Stimulated activated CD8-positive, alpha-beta memory T cell treated with anti-CD3 and anti-CD28 coated beads, Interleukin-4, amount 100 ng/mL, for 24 hours (primary cell): Measurements from ENCODE around the gene DELE1.
"Not testable (repeated sequence)": the region's sequence is repeated elsewhere in the genome, so short reads cannot be mapped to it uniquely, and the experiment has no call there.

Experiments
- DNase-seq: peaks from one replicate; pipeline ENCODE4 v3.0.0-alpha.2; 2020; ENCODE audit warnings: low read depth

The DELE1 gene

GRCh38 chr5:141889282-141889871 is 34.3 kb upstream of the DELE1 start:
- DNase-seq, result no peak

GRCh38 chr5:141890429-141890828 is 33.2 kb upstream of the DELE1 start:
- not testable (repeated sequence) for DNase-seq

GRCh38 chr5:141897425-141897824 is 26.2 kb upstream of the DELE1 start:
- no peak for DNase-seq

- DNase-seq, result no peak
These were observed 25.1 kb upstream of the DELE1 start for GRCh38 chr5:141898448-141899049.

- no peak for DNase-seq
These were observed 21.5 kb upstream of the DELE1 start for GRCh38 chr5:141902015-141902814.

GRCh38 chr5:141903261-141903660 is 20.4 kb upstream of the DELE1 start:
- DNase-seq, result no peak

GRCh38 chr5:141904551-141904950 is 19.1 kb upstream of the DELE1 start:
- no peak for DNase-seq

- no peak for DNase-seq
These were observed 17.2 kb upstream of the DELE1 start for GRCh38 chr5:141906517-141906916.

GRCh38 chr5:141906972-141907371 is 16.7 kb upstream of the DELE1 start:
- DNase-seq, result no peak

GRCh38 chr5:141908796-141909195 is 14.9 kb upstream of the DELE1 start:
- no peak for DNase-seq

- DNase-seq, result no peak
These were observed 14.5 kb upstream of the DELE1 start for GRCh38 chr5:141909212-141909611.

- no peak for DNase-seq
These were observed 13.4 kb upstream of the DELE1 start for GRCh38 chr5:141910271-141910673.

- DNase-seq, result no peak
These were observed 10.0 kb upstream of the DELE1 start for GRCh38 chr5:141913560-141914198.

GRCh38 chr5:141914199-141914743 is 9.4 kb upstream of the DELE1 start:
- DNase-seq, result no peak

GRCh38 chr5:141914797-141915196 is 8.9 kb upstream of the DELE1 start:
- no peak for DNase-seq

- no peak for DNase-seq
These were observed 7.8 kb upstream of the DELE1 start for GRCh38 chr5:141915881-141916336.

- no peak for DNase-seq
These were observed 7.1 kb upstream of the DELE1 start for GRCh38 chr5:141916522-141916921.

GRCh38 chr5:141917760-141918159 is 5.9 kb upstream of the DELE1 start:
- DNase-seq, result no peak

GRCh38 chr5:141919218-141920119 is 4.2 kb upstream of the DELE1 start:
- DNase-seq, result no peak

- DNase-seq, result no peak
These were observed 2.9 kb upstream of the DELE1 start for GRCh38 chr5:141920771-141921170.

- not testable (repeated sequence) for DNase-seq
These were observed 734 bp upstream of the DELE1 start for GRCh38 chr5:141922827-141923447.
